Activated T-helper 1 cell treated with Interleukin-2 at 50 U/mL for 16 hours (primary cell): Measurements from ENCODE around the gene FAM184A.
"Not testable (repeated sequence)": the region's sequence is repeated elsewhere in the genome, so short reads cannot be mapped to it uniquely, and the experiment has no call there.

Source experiments
- DNase-seq: peaks from one replicate; pipeline ENCODE4 v3.0.0-alpha.2; 2020; ENCODE audit warnings: low read depth

FAM184A gene

DNA sequence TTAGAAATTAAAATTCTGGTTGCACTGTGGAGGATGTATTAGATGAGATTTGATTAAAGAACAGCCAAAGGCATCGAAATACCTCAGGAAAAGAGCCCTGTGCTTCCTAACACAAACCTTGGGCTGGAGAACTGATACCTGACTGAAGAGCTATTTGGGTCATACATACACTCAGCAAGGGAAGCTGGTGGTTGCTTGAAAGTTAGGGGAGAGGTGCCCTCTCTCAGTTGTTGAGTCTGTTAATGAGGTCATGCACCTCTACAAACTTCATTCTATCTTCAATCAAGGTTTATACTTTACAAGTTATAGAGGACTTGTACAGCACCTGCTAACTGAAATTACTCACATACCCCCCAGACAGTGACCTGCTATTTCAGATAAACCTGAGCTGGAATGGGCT, 25.5 kb downstream of the FAM184A start:
- DNase-seq: no peak

DNA sequence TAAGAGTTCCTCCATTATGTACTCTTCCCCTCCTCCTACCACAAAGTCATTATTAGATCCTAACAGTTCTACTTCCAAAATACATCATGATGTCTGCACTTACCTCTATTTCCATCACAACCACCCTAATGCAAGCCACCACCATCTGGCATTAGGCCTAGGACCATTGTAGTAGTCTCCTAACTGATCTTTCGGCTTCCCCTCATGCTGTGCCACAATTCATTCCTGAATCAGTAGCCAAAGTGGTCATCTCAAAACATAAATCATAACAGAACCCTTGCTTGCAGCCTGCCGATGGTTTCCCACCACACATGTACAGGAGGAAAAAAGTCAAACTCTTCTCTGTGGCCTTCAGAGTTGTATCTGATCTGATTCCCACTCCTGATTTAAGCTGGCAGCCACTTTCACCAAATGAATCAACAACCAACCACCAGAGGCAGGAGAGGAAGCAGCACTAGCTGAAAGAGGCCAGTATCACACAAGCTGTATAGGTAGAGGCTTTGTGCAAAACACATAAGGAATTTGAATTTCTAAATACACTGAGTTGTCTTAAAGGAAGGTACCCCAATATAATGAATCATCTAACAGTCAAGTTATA, 26.1 kb downstream of the FAM184A start:
- DNase-seq: no peak

DNA sequence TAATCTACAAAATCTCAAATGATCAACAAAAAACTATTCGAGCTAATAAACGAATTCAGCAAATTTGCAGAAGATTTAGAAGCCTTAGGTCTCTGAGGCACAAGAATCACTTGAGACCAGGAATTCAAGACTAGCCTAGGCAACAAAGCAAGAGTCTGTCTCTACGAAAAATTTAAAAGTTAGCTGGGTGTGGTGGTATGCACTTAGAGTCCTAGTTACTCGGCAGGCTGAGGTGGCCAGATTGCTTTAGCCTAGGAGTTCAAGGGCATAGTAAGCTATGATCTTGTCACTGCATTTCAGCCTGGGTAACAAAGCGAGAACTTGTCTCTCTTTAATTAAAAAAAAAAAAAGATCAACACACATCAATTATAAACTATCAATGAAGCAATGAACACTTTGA, 34.2 kb downstream of the FAM184A start:
- no peak for DNase-seq

DNA sequence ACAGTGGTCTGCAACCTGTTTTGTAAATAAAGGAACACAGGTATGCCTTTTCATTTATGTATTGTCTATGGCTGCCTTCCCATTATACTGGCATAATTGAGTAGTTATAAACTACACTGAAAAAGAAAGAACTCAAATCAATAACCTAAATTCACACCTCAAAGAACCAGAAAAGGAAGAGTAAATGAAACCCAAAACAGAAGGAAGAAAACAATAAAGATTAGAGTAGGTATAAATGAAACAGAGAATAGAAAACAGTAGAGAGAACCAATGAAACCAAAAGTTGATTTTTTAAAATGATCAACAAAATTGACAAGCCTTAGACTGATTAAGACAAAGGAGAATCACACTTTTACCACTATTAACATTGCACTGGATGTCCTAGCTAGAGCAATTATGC, 34.7 kb downstream of the FAM184A start:
- DNase-seq: no peak

DNA sequence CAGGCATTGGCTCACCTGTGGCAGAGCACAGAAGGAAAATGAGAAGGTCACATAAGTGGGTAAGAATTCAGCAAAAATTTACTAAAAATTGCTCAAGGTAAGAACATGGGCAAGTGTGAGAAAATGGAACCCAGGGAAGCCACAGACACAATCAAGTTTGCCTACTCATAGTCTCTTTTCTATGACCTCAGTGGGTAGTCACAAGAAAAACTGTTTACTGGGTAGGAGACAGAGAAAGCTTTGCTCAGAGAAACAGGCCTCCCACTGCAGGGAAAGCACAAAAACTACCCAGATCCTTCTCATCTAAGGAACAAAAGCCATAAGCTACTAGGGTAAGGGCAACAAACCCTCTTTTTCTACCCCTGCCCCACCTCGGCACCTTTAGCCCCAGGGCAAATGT, 35.2 kb downstream of the FAM184A start:
- no peak for DNase-seq

DNA sequence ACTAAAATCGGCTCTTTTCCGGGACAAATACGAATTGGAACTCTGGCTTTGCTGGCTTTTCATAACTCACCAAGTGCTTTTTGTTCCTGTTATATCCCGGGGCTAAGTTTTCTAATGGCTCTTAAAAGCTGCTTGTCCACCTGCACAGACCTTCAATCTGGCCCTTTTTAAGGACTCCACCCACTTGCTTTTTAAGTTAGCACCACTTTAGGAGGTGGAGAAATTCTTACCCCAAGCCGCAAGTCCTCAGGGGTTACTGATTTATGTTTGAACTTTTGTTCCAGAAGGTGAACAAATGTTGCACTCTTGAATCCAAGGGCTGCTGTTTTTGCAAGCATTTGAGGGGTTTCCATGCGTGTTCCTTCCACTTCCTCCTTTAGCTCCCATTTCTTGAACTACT, 37.8 kb downstream of the FAM184A start:
- no peak for DNase-seq

DNA sequence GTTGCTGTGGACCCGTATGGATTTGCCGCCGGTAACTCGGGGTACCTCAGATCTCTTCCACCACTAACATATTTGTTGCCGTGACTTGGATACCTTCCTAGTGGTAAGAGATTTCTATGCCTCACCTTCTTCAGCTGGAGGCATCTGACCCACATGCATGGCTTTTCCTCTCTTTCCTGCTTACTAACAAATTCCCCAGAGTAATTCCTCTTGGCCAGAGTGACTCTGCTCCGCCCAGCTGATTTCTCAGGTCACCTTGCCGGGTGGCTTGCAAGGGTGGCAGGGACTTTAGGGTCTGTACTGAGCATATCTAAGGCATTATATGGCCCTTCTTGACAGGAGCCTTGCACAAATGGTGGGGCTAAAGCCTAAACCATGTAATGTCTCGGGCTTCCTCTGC, 38.2 kb downstream of the FAM184A start:
- DNase-seq: no peak

DNA sequence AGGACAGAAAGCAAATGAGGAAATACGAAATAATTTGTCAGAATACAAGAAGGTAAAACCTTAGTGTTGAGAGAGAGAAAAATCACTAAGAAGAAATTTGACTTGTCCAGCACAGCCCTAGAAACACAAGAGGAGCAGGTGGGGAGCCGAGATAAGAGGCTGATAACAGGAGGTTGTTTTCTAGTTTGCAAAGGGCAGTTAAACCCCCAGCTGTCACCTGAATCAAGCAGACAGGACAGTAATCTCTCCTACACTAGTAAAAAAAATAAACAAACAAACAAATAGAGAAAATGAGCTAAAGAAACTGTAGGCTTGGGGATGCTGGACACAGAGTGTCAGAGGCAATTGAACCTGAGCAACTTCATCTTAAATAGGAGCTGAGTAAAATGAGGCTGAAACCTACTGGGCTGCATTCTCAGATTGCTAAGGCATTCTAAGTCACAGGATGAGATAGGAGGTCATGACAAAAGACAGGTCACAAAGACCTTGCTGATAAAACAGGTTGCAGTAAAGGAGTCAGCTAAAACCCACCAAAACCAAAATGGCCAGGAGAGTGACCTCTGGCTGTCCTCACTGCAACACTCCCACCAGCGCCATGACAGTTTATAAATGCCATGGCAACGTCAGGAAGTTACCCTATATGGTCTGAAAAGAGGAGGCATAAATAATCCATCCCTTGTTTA, 40.4 kb downstream of the FAM184A start:
- DNase-seq: no peak

DNA sequence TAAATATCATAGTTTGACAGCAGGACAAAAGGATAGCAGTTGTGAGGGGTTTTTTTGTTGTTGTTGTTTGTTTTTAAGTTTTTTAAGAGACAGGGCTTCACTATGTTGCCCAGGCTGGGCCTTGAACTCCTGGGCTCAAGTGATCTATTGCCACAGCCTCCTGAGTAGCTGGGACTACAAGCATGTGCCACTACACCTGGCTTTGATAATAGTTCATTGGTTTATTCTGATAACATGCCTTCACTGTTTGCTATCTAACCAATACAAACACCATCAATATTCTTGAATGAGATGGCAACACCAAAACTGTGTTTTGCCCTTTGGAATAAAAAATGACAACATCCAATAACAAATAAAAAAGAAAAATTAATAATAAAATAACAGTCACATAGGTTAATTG, 41.2 kb downstream of the FAM184A start:
- no peak for DNase-seq

DNA sequence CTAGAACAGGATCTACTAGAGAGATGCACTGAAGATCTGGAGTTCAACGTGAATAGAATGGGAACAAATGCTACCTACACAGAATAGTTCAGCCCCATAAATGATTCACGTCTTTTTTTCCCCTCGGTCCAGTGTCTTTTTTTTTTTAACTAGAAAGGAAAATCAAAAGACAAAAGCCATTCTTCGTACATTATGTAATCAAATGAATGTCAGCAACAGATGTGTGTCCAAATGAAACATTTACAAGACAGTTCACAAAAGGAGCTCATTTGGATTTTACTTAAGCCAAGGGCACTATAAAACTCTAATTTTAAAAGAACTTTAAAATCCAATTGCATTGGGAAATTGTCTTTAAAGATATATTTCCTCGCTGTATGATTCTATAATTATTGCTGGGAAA, 42.4 kb downstream of the FAM184A start:
- no peak for DNase-seq

DNA sequence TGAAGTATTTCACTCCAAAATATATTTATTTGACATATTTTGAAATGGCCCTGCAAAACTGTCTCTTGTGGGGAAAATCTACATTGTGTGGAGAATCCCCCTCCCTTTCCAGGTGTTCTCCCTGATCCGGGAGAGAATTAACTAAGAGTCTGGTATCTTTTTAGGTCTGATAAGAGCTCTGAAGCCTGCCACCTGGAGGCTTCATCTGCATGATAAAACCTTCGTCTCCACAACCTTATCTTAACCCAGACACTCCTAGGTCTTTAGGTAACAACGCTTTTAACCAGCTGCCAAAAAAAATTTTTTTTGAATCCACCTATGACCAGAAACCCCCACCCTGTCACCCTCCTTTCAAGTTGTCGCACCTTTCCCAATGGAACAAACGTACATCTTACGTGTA, 43.0 kb downstream of the FAM184A start:
- no peak for DNase-seq

DNA sequence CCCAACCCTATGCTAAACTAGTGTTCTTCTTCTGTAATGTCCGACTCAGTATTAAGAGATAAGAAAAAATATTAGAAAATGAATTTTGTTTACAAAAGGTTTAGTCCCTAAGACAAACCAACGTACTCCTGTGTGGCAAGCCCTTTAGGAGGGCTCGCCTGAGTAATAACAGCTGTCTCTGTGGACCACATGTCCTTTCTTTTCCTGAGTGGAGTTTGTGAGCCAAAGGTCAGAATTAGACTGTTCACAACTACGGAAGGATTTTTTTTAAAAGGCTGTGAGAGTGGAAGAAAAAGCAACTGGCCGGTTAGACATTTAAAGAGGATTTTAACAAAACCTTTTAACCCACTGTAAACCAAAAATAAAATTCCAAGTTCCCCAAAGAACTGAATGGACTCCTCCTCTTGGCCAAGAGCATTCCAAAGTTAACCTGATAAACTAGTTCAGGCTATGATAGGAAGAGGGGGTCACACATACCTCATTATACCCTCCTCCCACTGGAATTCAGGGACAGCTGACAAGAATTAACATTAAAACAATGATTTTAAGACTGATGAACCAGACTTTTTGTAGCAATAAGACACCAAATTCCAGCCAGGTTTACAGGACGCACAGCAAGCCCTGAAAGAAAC, 43.5 kb downstream of the FAM184A start:
- no peak for DNase-seq

DNA sequence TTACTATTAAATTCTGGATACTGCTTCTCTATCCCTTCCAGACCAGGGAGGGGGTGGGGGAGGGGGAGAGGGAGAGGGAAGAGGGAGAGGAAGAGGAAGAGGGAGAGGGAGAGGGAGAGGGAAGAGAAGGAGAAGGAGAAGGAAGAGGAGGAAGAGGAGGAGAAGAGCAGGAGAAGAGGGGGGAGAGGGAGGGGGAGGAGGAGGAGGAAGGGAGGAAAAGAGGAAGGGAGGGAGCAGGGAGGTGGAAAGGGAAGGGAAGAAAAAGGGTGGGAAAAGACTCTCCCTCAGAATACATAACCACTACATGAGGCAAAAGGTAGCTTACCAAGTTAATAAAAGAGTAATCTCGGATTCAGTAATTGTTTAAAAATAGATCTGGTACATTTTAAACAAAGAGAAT, 46.0 kb downstream of the FAM184A start:
- DNase-seq: no peak

DNA sequence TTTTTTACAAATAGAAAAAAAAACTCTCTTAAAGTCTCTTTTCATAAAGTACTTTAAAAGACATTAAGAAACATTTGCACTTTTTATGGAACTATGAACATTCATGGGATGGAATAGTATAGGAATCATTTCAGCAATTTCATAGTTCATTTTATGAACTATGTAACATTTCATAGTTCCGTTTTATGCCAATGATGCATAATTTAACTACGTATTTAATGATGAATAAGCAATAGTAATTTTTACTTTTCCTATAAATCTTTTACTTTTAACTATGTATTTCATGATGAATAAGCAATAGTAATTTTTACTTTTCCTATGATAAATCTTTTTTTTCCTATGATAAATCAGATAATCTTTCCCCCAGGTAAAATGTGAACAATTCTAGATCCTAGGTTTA, 47.7 kb downstream of the FAM184A start:
- no peak for DNase-seq

DNA sequence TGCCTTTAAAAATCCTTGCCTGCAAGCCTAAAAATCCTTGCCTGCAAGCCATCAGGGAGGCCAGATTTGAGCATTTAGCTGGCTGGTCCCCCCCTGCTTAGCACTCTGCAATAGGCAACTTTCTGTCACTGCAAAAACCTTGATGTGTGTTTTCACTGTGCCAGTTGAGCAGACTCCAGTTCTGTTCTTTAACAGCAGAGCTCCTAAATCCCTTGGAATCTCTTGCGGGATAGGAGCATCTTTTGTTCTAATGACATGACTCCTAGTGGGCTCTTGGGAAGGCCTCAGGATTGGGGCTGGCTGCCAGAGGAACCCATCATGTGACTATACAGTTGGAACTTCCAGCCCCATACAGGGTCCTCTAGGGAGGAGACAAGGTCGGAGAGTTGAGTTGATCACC, 50.4 kb downstream of the FAM184A start:
- no peak for DNase-seq

DNA sequence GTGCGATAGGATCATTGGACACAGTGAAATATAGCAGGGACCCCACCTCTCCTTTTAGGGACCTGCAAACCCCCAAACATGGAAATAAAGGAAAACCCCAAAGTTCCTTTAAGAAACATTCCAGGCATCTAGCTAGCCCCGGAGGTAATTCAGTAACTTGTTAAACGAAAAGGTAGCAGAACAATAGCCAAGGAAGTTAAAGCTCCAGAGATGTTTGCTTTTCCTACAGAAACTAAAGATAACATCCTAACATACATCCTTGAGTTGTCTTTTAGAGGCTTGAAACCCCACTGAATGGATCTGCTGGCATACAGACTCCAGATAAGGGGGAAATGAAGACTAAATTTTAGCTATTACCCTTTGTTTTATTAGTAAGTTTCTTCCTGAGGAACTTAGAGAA, 51.0 kb downstream of the FAM184A start:
- DNase-seq: no peak

DNA sequence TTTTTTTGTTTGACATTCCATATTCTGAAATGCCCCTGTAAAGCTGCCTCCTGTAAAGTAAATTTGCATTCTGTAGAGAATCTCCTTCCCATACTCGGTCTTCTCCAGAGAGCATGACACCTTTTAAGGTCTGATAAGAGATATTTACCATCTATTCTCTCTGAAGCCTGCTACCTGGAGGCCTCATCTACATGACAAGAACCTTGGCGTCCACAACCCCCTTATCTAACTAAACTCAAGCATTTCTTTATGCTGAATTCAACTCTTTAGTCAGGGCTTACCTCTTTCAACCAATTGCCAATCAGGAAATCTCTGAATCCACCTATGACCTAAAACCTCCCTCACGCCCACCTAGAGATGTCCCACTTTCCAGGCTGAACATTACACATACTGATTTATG, 51.6 kb downstream of the FAM184A start:
- DNase-seq: no peak

DNA sequence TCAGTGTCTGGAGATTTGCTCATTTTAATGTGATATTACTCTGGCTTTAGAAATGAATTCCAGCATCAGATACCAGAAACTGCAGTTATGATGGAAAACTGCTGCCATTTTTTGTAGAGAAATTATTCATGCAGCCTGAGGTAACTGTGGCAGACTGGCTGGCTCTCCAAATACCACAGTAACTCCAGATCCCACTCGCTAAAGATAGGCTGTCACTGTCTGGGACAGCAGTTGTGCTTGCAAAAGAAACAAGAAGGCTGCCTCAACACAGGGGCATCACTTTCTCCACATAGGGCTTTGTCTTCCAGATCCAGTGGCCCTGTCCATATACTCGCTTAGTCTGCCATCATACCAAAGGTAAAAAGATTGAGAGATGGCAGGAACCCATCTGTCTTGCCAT, 52.7 kb downstream of the FAM184A start:
- DNase-seq: no peak

DNA sequence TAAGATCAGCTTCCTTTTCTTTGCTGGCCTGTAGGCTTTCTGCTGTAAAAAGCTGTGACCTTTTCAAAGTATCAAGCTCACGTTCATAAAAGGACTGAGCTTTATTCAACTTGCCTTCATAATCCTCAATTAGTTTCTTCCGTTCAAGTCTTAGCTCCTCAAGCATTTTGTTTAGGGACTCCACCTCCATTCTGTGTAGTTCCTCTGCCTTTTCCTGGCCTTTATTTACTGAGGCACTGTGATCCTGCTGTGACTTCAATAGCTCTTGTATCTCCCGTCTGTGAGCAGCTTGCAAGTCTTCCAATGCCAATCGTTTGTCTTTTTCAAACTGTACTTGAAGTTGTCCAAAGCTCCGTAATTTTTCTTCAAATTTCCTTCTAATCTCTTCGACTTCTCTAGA, 54.4 kb downstream of the FAM184A start:
- no peak for DNase-seq

DNA sequence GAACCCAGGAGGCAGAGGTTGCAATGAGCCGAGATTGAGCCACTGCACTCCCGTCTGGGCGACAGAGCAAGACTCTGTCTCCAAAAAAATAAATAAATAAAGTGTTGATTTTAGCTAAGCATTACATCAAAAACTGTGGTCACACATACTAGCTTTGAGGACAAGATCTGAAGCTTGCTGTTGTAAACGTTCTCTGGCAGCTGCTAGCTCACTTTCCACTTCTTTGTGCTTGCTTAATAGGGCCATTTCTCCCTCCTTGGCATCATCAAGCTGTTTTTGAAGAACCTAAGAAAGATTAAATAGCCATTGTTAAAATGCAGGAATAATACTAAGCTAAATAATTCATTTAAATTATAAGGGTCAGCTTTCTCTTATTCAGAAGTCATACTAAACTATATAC, 55.7 kb downstream of the FAM184A start:
- DNase-seq: no peak

DNA sequence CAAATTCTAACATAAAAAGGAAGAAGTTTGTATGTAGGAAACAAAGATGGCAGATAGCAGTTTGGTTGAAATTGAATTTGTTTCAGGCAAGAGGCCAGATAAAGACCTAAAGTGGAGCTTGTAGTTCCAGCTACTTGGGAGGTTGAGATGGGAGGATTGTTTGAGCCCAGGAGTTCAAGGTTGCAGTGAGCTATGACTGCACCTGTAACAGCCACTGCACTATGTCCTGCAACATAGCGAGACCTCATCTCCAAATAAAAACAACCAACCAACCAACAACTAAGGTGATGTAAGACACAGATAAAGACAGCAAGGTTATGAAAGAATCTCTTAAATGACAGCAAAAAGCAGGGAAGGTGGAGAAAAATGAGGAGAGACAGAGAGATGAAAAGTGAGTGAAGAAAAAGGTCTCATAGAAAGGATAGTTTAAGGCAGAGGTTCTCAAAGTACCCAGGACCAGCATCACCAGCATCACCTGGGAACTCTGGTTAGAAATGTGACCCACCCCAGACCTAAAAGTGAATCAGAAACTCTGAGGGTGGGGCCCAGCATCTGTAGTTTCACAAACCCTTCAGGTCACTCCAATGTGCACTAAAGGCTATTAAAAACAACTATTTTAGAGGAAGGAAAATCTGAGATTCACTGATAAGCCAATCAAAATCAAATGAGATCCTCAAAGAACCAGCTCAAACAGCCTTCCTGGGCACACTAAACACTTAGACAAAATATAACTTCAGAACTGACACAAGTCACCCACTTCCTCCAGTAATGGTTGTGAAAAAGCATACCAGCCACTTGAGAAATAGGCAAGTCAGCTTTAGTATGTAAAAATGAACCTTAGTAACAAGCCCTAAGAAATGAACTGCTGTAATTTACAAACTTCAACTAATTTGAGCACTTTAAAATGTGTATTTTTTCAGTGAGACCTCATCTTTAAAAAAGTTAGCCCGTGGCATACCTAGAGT, 57.6 kb downstream of the FAM184A start:
- DNase-seq: no peak

DNA sequence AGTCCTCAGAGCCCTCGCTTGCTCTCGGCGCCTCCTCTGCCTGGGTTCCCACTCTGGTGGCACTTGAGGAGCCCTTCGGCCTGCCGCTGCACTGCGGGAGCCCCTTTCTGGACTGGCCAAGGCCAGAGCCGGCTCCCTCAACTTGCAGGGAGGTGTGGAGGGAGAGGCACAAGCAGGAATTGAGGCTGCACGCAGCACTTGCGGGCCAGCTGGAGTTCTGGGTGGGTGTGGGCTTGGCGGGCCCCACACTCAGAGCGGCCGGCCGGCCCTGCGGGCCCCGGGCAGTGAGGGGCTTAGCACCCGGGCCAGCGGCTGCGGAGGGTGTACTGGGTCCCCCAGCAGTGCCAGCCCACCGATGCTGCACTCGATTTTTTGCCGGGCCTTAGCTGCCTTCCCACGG, 63.3 kb downstream of the FAM184A start:
- not testable (repeated sequence) for DNase-seq

DNA sequence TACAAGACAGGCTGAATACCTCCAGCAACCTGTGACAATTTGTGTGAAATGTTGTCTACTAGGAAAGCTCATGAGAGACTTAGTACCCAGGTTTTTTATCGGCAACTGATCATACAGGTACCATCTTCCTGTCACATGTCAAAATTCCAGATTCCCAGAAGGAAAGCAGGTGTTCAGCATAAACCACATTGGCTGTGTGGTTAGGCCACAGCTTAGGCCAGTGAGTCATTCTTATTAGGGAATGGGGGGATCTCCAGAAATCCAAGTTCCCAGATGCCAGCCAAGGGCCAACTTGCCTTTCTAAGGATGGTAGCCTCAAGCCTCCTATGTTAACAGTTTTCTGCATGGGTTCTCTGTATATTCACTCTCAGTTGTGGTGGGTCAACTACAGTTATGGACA, 65.9 kb downstream of the FAM184A start:
- no peak for DNase-seq
